Small intestine (tissue), 7 donors: ENCODE results near the gene RNLS. TPM values are rescaled to one million over a fixed set of nuclear protein-coding genes. Genes with fewer than 3 reads are reported as not detected.

Source experiments
- DNase-seq, 2 donors: peaks; one replicate each; pipeline versions ENCODE4 v3.0.0 to v3.0.0-alpha.2; 2013
- FAIRE-seq: peaks from 2 replicates; lab custom pipeline; 2012; peaks lifted over from hg19 to GRCh38; lab: Jason Lieb, UNC
- H3K27ac ChIP-seq, 3 donors: one replicate each; pipeline ENCODE4 v1.5.1; 2013; ENCODE audit warnings: low read length in 2 of 3, mild to moderate bottlenecking in 2 of 3, control low read depth in 1 of 3, inconsistent platforms in 1 of 3, low read depth in 1 of 3, moderate library complexity in 1 of 3
- H3K27me3 ChIP-seq, 3 donors: one replicate each; pipeline ENCODE4 v1.6.1; 2013; ENCODE audit warnings: low read length in 3 of 3, inconsistent platforms in 1 of 3; ENCODE audit not compliant: control insufficient read depth in 3 of 3, insufficient read depth in 3 of 3
- H3K36me3 ChIP-seq, 3 donors: one replicate each; pipeline ENCODE4 v1.6.1; 2013; ENCODE audit warnings: low read length in 3 of 3, inconsistent platforms in 1 of 3, low read depth in 1 of 3, mild to moderate bottlenecking in 1 of 3, moderate library complexity in 1 of 3; ENCODE audit not compliant: control insufficient read depth in 3 of 3, insufficient read depth in 2 of 3
- H3K4me1 ChIP-seq, 3 donors: one replicate each; pipeline ENCODE4 v1.6.1; 2013; ENCODE audit warnings: low read length in 2 of 3, inconsistent platforms in 1 of 3, low read depth in 1 of 3, mild to moderate bottlenecking in 1 of 3, moderate library complexity in 1 of 3; ENCODE audit not compliant: control insufficient read depth in 3 of 3, insufficient read depth in 2 of 3
- H3K4me3 ChIP-seq, 3 donors: one replicate each; pipeline ENCODE4 v1.5.1; 2013; ENCODE audit warnings: low read length in 3 of 3, control low read depth in 1 of 3, inconsistent platforms in 1 of 3, low read depth in 1 of 3, mild to moderate bottlenecking in 1 of 3, moderate library complexity in 1 of 3
- H3K9me3 ChIP-seq, 2 donors: one replicate each; pipeline ENCODE4 v1.6.1; 2013; ENCODE audit warnings: low read depth in 1 of 2, low read length in 1 of 2; ENCODE audit not compliant: control insufficient read depth in 2 of 2, insufficient read depth in 1 of 2
- WGBS, 3 donors: extraction: QIAGEN DNeasy Blood & Tissue Kit; methylation state at CpG; one replicate each; pipeline ENCODE4 v1.1.7; 2013; 5-methylcytosine and 5-hydroxymethylcytosine counted together
- polyA plus RNA-seq, 4 donors: library from polyadenylated mRNA; stranded (reverse) in 3 of 4; unstranded in 1 of 4; fragments of 200-250 nt in 3 of 4; fragments of 120-200 nt in 1 of 4; gene quantifications; one replicate each; pipeline versions ENCODE4 v1.2.1 to v1.2.3, GENCODE V29; 2013
- donor health status: healthy with polysubstance abuse.
- donor health status: control.
- donor health status: control.
- donor health status: Bipolar disorder and iron deficiency.
- donor health status: healthy.

The RNLS gene
- polyA plus RNA-seq, 4 donors, result 8.6 to 24.0 (median 12.8) TPM

GRCh38 chr10:88332503-88333247, 250.4 kb downstream of the RNLS start:
- Histone ChIP-seq H3K9me3 (peaks cover 0 to 3% of the 10 kb centered on the region in 2 donors), H3K4me3 (no peak overlapping the region), H3K27ac (no peak overlapping the region), H3K36me3 (peaks cover 0 to 2% (median 0%) of the 10 kb centered on the region in 3 donors), H3K4me1 (no peaks in the 10 kb centered on the region), H3K27me3 (no peaks in the 10 kb centered on the region)
- WGBS, 3 donors, result 72 to 76% (median 73%) methylated on average over 3 of the region's 3 CpGs
- DNase-seq (no peak), FAIRE-seq (no peak)

GRCh38 chr10:88330174-88330573, 252.9 kb downstream of the RNLS start:
- no peaks in the 10 kb centered on the region for H3K27me3 ChIP-seq
- WGBS, 3 donors, result 61 to 76% (median 65%) methylated on average over 1 of the region's 1 CpG
- FAIRE-seq, result no peak

GRCh38 chr10:88322324-88323063, 260.6 kb downstream of the RNLS start:
- Histone ChIP-seq H3K27ac (no peak overlapping the region), H3K27me3 (no peaks in the 10 kb centered on the region), H3K36me3 (no peaks in the 10 kb centered on the region), H3K4me3 (no peak overlapping the region), H3K4me1 (no peaks in the 10 kb centered on the region), H3K9me3 (peaks cover 0 to 9% of the 10 kb centered on the region in 2 donors)
- 87 to 97% (median 95%) methylated on average over 3 of the region's 3 CpGs for WGBS, 3 donors
- no peak for FAIRE-seq
- no peak for DNase-seq

More at GRCh38 chr10:88330174-88330573, 252.9 kb downstream of the RNLS start:
- Histone ChIP-seq H3K4me1 (no peaks in the 10 kb centered on the region), H3K27ac (no peak overlapping the region), H3K9me3 (peaks cover 0 to 3% of the 10 kb centered on the region in 2 donors), H3K36me3 (peaks cover 0 to 2% (median 0%) of the 10 kb centered on the region in 3 donors), H3K4me3 (no peak overlapping the region)
- DNase-seq, result no peak

- Histone ChIP-seq H3K4me1 (no peaks in the 10 kb centered on the region), H3K4me3 (no peak overlapping the region), H3K9me3 (peaks cover 0 to 9% of the 10 kb centered on the region in 2 donors), H3K27ac (no peak overlapping the region), H3K27me3 (no peaks in the 10 kb centered on the region), H3K36me3 (no peaks in the 10 kb centered on the region)
- 18 to 73% (median 22%) methylated on average over 1 of the region's 1 CpG for WGBS, 3 donors
- FAIRE-seq (no peak), DNase-seq (peak in 1 of 2 donors; percentile 32)
Observed at GRCh38 chr10:88319960-88320517, 263.1 kb downstream of the RNLS start.

GRCh38 chr10:88318803-88319202, 264.3 kb downstream of the RNLS start:
- H3K36me3 ChIP-seq, result no peaks in the 10 kb centered on the region
- peak in 1 of 2 donors; percentile 2 for DNase-seq
- H3K4me1 ChIP-seq, result no peaks in the 10 kb centered on the region
- H3K4me3 ChIP-seq, result no peak overlapping the region
- WGBS, 3 donors, result 89 to 97% (median 92%) methylated on average over 2 of the region's 2 CpGs
- H3K27me3 ChIP-seq, result no peaks in the 10 kb centered on the region
- no peak overlapping the region for H3K27ac ChIP-seq
- no peak for FAIRE-seq
- peaks cover 0 to 9% of the 10 kb centered on the region in 2 donors for H3K9me3 ChIP-seq

- Histone ChIP-seq H3K27ac (no peak overlapping the region), H3K27me3 (no peaks in the 10 kb centered on the region), H3K4me1 (no peaks in the 10 kb centered on the region), H3K4me3 (no peak overlapping the region), H3K9me3 (peaks cover 0 to 9% of the 10 kb centered on the region in 2 donors), H3K36me3 (no peaks in the 10 kb centered on the region)
- FAIRE-seq (no peak), DNase-seq (no peak)
Observed at GRCh38 chr10:88317099-88317498, 266.0 kb downstream of the RNLS start.

GRCh38 chr10:88316292-88316861, 266.7 kb downstream of the RNLS start:
- FAIRE-seq (no peak), DNase-seq (no peak)
- Histone ChIP-seq H3K27ac (no peak overlapping the region), H3K9me3 (peaks cover 0 to 9% of the 10 kb centered on the region in 2 donors), H3K36me3 (no peaks in the 10 kb centered on the region), H3K27me3 (no peaks in the 10 kb centered on the region), H3K4me1 (no peaks in the 10 kb centered on the region), H3K4me3 (no peak overlapping the region)
- WGBS, 3 donors, result 92 to 98% (median 92%) methylated on average over 4 of the region's 4 CpGs

- DNase-seq, result no peak
- 90 to 93% (median 92%) methylated on average over 3 of the region's 3 CpGs for whole genome bisulfite sequencing, 3 donors
- no peaks in the 10 kb centered on the region for H3K4me1 ChIP-seq
- peaks cover 0 to 9% of the 10 kb centered on the region in 2 donors for H3K9me3 ChIP-seq
- H3K4me3 ChIP-seq, result no peak overlapping the region
- no peak for FAIRE-seq
- H3K36me3 ChIP-seq, result no peaks in the 10 kb centered on the region
- no peaks in the 10 kb centered on the region for H3K27me3 ChIP-seq
- H3K27ac ChIP-seq, result no peak overlapping the region
Observed at GRCh38 chr10:88315755-88316154, 267.4 kb downstream of the RNLS start.
